Fibroblast of skin of left biceps (primary cell): ENCODE measurements around the gene SLIT3.

Experiments used
- DNase-seq, 2 experiments: peaks; one replicate each; pipeline ENCODE4 v3.0.0-alpha.2; 2013; ENCODE audit warnings: low read depth in 2 of 2

Gene SLIT3

DNA sequence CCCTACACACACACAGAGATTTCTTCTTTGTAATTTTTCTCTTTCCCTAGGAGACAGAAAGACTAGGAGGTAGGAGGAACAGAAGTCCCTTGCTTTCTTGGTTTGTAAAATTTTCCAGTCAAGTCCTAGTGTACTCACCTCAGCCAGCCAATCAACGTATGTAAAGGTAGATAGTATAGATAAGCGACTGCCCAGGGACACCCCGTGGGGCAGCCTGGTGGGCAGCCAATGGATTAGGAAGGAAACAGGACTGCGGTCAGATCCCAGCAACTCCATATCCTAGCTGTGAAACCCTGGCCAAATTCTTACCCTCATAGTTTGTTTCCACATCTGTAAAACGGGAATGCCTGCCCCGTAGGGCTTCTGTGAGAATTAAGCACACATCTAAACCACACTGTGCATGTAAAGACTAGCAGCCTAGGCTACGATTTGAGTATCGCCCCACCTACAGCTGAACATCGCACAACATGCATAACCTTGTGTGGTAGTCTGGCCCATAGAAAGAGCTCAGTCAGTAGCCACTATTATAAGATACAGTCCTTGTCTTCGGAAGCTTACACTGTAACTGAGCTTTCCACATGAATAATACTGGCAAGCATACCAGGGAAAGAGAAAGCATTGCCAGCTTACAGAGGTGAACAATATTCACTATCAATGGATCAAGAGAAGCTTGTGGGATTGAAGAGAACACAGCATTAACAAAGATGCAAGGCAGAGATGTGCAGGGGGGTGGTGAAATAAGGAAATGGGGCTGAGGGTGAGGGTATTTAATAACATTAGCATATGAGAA lies 368.3 kb downstream of the SLIT3 start:
- no peak for DNase-seq

DNA sequence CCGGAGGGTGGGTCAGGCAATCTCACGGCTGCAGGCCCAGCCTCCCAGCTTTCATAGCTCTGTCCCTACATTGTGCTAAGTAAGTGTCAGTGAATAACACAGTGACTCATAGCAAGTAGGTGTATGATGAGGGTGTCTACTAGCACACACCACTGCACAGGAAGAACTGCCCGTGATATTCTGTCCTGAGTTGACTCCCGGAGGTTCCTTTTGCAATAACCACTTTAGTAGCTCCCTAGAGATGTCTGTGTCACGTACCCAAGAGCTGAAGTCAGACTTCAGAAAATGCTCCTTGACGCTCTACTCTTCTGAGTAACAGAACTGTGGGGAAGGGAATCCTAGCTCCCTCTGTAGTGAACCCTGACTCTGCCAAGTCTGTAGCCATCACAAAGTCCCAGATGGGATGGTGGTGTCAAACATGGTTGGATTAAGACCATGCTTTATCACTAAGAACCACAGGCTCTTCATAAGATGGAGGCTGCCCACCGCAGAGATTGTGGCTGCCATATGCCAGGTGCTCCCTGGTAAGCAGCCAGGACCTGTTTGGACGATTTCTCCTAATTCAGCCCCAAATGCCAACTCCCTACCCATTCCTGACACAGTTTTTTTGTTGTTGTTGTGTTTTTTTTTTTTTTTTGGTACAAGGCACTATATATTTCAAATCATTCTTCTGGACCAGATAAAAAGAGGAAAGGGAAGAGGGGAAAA lies 369.1 kb downstream of the SLIT3 start:
- peak; percentile 51 to 61 for DNase-seq

- no peak for DNase-seq
Observed at GRCh38 chr5:168929656-168930055, 371.3 kb downstream of the SLIT3 start.

DNA sequence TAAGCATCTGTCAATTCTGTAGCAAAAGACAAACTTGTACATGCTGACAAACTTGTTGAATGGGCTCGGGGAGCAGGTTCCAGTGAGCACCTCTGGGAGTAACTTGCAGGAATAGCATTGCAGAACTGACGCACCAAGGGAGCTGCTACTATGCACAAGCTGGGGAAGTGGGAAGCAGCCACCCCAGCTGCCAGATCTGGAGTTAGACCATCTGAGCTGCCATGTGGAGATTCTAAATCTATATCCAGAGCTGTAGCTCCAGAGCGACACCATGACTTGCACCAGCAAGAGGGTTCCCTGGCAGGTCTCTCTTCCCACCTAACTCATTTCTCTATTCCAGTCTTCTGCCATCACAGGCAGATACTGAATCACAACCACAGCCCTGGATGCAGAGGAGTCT lies 375.8 kb downstream of the SLIT3 start:
- no peak for DNase-seq

DNA sequence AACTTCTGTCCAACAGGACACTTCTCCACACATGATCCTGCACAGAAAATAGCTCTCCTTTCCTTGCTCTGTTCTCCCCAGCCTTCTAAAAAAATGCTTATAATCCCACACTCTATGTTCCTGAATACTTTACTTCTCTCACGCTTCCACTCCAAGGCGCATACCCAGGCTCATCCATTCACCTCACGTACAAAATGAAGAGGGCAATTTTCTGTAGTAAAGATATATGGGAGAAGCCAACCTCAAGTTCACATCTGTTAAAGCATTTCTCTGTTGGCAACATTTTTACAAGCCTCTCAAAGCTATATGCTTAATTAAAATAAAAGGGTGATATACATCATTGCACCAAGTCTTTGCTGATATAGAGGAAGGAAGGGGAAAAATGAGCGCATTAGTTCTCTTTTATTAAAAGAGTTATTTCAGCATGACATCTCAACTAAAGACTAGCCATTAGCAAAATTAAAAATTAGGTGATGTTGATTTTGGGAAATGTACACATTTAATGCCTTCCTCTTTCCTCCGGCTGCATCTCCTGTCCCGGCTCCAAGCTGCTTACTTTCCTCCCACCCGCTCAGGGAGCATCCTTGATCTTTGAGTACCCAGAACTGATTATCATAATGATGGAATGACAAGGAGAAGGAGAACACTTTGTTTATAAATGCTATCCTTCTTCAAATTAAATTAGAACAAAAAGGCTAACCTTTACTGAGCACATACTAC lies 379.6 kb downstream of the SLIT3 start:
- DNase-seq = no peak

DNA sequence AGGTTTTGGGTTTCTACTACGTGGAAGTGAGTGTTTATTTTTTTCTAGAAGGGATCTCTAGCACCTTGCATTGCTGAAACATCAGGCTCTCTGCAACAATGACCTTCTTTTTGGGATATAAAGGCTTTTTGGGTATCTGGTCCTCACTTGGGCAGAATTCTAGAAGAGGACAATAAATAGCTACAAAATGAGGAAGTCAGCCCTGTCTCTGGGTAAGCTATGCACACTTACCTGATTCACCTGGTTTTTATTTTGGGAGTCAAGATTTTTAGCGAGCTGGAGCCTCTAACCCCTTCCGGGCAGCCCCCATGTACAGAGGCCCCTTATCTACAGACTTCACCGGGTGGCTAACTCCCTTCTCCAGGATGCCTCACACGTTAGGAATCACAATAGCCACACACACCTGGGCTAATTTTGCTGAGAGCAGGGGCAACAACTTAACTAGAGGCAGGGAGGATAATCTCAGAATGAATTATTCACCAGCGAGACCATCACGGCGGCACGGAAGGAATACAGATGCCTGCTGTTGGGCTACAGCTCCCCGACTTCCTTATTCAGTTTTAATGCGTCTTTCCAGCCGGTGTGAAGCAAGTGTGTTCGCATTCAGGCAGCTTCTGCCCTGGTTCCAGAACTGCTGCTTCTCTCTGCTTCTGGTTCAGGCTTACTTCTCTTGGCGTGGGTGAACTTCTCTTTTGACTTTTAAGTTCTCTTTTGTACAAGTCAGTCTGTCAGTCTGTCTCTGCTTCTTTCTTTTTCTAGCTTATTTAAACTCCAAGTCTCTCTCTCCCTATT lies 380.7 kb downstream of the SLIT3 start:
- DNase-seq = no peak

DNA sequence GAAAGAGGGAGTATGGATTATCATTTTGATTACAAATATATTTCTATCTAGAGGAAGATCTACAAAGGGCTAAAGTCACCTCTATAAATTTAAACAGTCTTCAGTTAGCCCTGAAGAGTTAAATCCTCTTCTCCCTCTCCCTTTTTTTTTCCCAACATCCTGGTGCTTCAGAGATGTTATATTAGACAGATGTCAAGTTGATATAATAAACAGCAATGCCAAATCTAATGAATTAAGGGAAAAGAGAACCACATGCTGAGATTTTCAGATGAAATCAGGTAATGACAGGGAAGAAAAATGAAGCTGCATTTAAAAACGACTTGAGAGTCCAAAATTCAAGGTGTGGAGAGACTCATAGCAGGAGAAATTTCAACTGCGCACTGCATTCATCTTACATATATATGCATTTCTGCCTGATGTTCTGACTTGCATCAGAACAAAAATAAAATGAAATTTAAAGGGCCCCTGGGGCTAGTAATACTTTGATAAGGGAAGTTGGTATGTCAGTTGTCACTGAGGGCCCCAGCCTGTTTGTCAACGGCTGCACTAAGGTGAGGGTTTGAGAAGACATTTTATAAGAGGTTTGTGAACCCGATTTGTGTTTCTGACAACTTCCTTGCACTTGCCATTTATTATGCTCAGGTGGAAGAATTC lies 382.9 kb downstream of the SLIT3 start:
- no peak for DNase-seq

- no peak for DNase-seq
Observed at GRCh38 chr5:168916852-168917251, 384.1 kb downstream of the SLIT3 start.

GRCh38 chr5:168916266-168916665 lies 384.7 kb downstream of the SLIT3 start:
- no peak for DNase-seq

GRCh38 chr5:168914491-168914890 lies 386.4 kb downstream of the SLIT3 start:
- no peak for DNase-seq

GRCh38 chr5:168910874-168911273 lies 390.1 kb downstream of the SLIT3 start:
- no peak for DNase-seq

GRCh38 chr5:168908207-168908606 lies 392.7 kb downstream of the SLIT3 start:
- peak in 1 of 2 experiments; percentile 10 for DNase-seq

DNA sequence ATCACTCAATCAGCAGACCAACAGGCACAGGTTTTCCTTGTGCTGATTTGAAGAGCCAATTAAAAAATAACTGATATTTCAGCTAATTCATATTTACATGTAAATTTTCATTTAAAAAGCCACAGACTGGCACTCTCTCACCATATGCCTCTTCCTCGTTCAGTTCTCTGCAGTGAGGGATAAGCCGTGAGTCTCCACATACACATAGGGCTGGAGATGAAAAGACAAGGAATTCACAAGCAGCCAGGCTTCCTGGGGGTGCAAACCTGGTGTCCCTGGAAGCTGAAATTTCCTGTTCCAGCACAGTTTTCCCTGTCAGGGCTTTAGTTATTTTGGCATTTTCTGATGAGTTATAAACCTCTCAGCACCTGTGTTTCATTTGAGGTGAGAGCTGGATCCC lies 397.9 kb downstream of the SLIT3 start:
- DNase-seq = no peak

- DNase-seq = no peak
Observed at GRCh38 chr5:168899673-168900072, 401.3 kb downstream of the SLIT3 start.

- DNase-seq = no peak
Observed at GRCh38 chr5:168899264-168899663, 401.7 kb downstream of the SLIT3 start.

- no peak for DNase-seq
Observed at GRCh38 chr5:168898247-168898911, 402.6 kb downstream of the SLIT3 start.

GRCh38 chr5:168897387-168898122 lies 403.4 kb downstream of the SLIT3 start:
- no peak for DNase-seq

GRCh38 chr5:168895295-168896071 lies 405.5 kb downstream of the SLIT3 start:
- DNase-seq = no peak

- no peak for DNase-seq
Observed at GRCh38 chr5:168893283-168893682, 407.7 kb downstream of the SLIT3 start.
